CD4-positive, CD25-positive, alpha-beta regulatory T cell (primary cell): Measurements from ENCODE around the gene RBM47. TPM values are rescaled to one million over a fixed set of nuclear protein-coding genes. Genes with fewer than 3 reads are reported as not detected.
"Not testable (repeated sequence)": the region's sequence is repeated elsewhere in the genome, so short reads cannot be mapped to it uniquely, and the experiment has no call there.

Experiments
- ATAC-seq, 2 donors: fragments of 150-1000 bp; cut with Tn5 transposase; one replicate each; pipeline ENCODE4 v1.10.0; 2021; ENCODE audit warnings: low read depth in 2 of 2, moderate number of reproducible peaks in 2 of 2, moderate library complexity in 1 of 2
- DNase-seq, 3 donors: peaks; one replicate each; pipeline versions ENCODE4 v3.0.0 to v3.0.0-alpha.2; 2012 to 2022; ENCODE audit warnings: mixed read lengths in 1 of 3
- H3K27ac ChIP-seq: one replicate; pipeline ENCODE4 v1.7.0; 2013; ENCODE audit warnings: mild to moderate bottlenecking, low read length; ENCODE audit not compliant: insufficient read depth, poor library complexity, severe bottlenecking
- H3K27me3 ChIP-seq: one replicate; pipeline ENCODE4 v1.7.0; 2013; ENCODE audit warnings: low read length; ENCODE audit not compliant: control insufficient read depth, insufficient read depth
- H3K36me3 ChIP-seq: one replicate; pipeline ENCODE4 v1.7.0; 2013; ENCODE audit warnings: mild to moderate bottlenecking, low read length, moderate library complexity; ENCODE audit not compliant: control insufficient read depth, insufficient read depth
- H3K4me1 ChIP-seq: 2 replicates; pipeline ENCODE4 v1.7.0; 2013; ENCODE audit warnings: mild to moderate bottlenecking, low read length; ENCODE audit not compliant: insufficient read depth, control insufficient read depth, poor library complexity, severe bottlenecking
- H3K4me3 ChIP-seq: one replicate; pipeline ENCODE4 v1.7.0; 2013; ENCODE audit warnings: low read depth, mild to moderate bottlenecking, low read length, moderate library complexity
- H3K9me3 ChIP-seq, 2 experiments: 1 replicate in 1 of 2; 2 replicates in 1 of 2; pipeline ENCODE4 v1.7.0; 2013; ENCODE audit warnings: low read length in 2 of 2, mild to moderate bottlenecking in 1 of 2, moderate library complexity in 1 of 2; ENCODE audit not compliant: control insufficient read depth in 2 of 2
- H3K27ac Mint-ChIP-seq, 3 donors: one replicate each; pipeline ENCODE4 v1.8.0; 2020 to 2022; ENCODE audit warnings: mild to moderate bottlenecking in 3 of 3, mixed read lengths in 3 of 3, moderate library complexity in 2 of 3
- H3K27me3 Mint-ChIP-seq: one replicate; pipeline ENCODE4 v1.8.0; 2022; ENCODE audit warnings: mild to moderate bottlenecking, mixed read lengths
- H3K36me3 Mint-ChIP-seq: one replicate; pipeline ENCODE4 v1.8.0; 2020; ENCODE audit warnings: mixed read lengths
- H3K4me1 Mint-ChIP-seq, 4 donors: one replicate each; pipeline ENCODE4 v1.8.0; 2020 to 2022; ENCODE audit warnings: mixed read lengths in 4 of 4, mild to moderate bottlenecking in 1 of 4
- H3K4me3 Mint-ChIP-seq, 4 donors: one replicate each; pipeline ENCODE4 v1.8.0; 2020 to 2022; ENCODE audit warnings: mild to moderate bottlenecking in 4 of 4, mixed read lengths in 4 of 4, moderate library complexity in 3 of 4
- H3K9me3 Mint-ChIP-seq, 7 donors: one replicate each; pipeline ENCODE4 v1.8.0; 2020 to 2022; ENCODE audit warnings: mixed read lengths in 7 of 7, mild to moderate bottlenecking in 3 of 7, moderate library complexity in 2 of 7
- polyA plus RNA-seq, 4 donors: library from polyadenylated mRNA; unstranded; fragments of 300-500 nt; fragmentation: Illumina TruSeq; gene quantifications; one replicate each; pipeline ENCODE4 v1.2.3, GENCODE V29; 2021
- total RNA-seq: library from RNA; stranded (reverse); gene quantifications from one replicate; pipeline ENCODE4 v1.2.3, GENCODE V29; 2022

RBM47 gene
- total and polyA plus RNA-seq, 5 donors from 2014 or later = 0.07 to 1.5 (median 0.15) TPM; not detected in 1

DNA sequence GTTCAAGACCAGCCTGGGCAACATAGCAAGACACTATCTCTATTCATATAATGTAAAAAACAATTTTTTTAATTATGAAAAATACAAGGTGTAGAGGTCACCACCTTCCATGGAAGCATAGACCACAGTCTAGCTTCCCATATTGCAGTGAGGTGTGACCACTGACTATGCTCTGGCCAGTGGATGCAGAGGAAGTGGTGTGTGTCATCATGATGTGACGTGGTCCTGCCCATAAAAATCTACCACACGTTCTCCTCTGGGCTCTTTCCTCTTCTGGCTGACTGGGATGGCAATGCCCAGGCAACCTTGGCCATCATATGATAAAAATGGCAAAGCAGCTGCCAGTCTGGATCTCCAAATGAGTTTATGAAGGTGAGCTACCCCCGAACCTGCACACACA is 65.7 kb downstream of the RBM47 start:
- no peak for ATAC-seq

DNA sequence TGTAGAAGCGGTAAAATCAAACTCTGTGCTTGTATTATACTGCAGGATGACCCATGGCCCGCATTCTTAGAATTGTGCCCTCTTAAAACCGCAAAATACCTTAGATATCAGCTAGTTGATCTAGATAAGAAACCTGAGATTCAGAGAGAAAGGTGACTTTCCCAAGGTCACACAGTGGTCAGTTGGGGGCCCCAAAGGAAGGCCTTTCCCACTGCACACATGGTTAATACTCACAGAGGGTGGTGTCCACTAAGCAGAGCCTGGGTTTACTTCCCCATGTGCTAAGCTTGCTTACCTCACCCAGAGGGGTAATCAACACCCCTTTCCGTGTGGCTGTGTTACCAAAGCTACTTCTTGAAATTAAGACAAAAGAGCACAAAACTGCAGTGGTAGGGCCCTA is 66.3 kb downstream of the RBM47 start:
- no peak overlapping the region for H3K27ac Mint-ChIP-seq
- peaks cover 8% of the 10 kb centered on the region for H3K27me3 Mint-ChIP-seq
- Histone ChIP-seq H3K4me3 (no peak overlapping the region), H3K27me3 (no peaks in the 10 kb centered on the region), H3K9me3 (no peaks in the 10 kb centered on the region), H3K4me1 (no peaks in the 10 kb centered on the region), H3K36me3 (no peaks in the 10 kb centered on the region), H3K27ac (no peak overlapping the region)
- no peaks in the 10 kb centered on the region for H3K36me3 Mint-ChIP-seq
- DNase-seq (no peak), ATAC-seq (no peak)
- no peaks in the 10 kb centered on the region for H3K4me1 Mint-ChIP-seq
- H3K9me3 Mint-ChIP-seq = no peaks in the 10 kb centered on the region
- no peak overlapping the region for H3K4me3 Mint-ChIP-seq

More for the DNA sequence above, 65.7 kb downstream of the RBM47 start:
- peaks cover 0 to under 1% (median 0%) of the 10 kb centered on the region in 7 donors for H3K9me3 Mint-ChIP-seq
- no peaks in the 10 kb centered on the region for H3K36me3 Mint-ChIP-seq
- no peak overlapping the region for H3K4me3 ChIP-seq
- no peaks in the 10 kb centered on the region for H3K4me1 Mint-ChIP-seq
- no peaks in the 10 kb centered on the region for H3K36me3 ChIP-seq
- no peak overlapping the region for H3K4me3 Mint-ChIP-seq
- H3K27me3 Mint-ChIP-seq = peaks cover 12% of the 10 kb centered on the region
- H3K27ac ChIP-seq = no peak overlapping the region
- no peak overlapping the region for H3K27ac Mint-ChIP-seq
- H3K27me3 ChIP-seq = no peaks in the 10 kb centered on the region
- no peak for DNase-seq
- H3K4me1 ChIP-seq = no peaks in the 10 kb centered on the region
- no peaks in the 10 kb centered on the region for H3K9me3 ChIP-seq

DNA sequence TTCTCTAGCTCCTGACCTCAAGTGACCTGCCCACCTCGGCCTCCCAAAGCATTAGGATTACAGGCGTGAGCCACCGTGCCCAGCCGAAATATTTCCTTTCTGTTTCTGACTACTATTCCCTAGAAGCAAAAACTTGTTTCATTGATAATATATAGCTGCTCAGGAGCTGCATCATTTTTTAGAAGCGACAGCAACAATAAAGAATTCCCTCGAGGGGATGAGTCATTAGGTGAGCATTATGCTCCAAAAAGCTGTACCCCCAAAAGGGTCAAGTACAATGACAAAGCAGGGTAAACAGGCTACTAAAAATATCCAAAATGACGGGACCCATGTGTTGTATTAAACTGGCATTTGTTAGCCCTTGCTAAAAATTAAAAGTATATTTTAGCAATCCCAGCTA is 67.0 kb downstream of the RBM47 start:
- DNase-seq (no peak), ATAC-seq (no peak)
- H3K4me1 ChIP-seq = no peaks in the 10 kb centered on the region
- H3K27ac ChIP-seq = no peak overlapping the region
- no peaks in the 10 kb centered on the region for H3K9me3 Mint-ChIP-seq
- no peaks in the 10 kb centered on the region for H3K36me3 ChIP-seq
- H3K4me3 ChIP-seq = no peak overlapping the region
- peaks cover 8% of the 10 kb centered on the region for H3K27me3 Mint-ChIP-seq
- H3K36me3 Mint-ChIP-seq = no peaks in the 10 kb centered on the region
- H3K9me3 ChIP-seq = no peaks in the 10 kb centered on the region
- H3K27ac Mint-ChIP-seq = no peak overlapping the region
- no peaks in the 10 kb centered on the region for H3K4me1 Mint-ChIP-seq
- no peaks in the 10 kb centered on the region for H3K27me3 ChIP-seq
- no peak overlapping the region for H3K4me3 Mint-ChIP-seq

DNA sequence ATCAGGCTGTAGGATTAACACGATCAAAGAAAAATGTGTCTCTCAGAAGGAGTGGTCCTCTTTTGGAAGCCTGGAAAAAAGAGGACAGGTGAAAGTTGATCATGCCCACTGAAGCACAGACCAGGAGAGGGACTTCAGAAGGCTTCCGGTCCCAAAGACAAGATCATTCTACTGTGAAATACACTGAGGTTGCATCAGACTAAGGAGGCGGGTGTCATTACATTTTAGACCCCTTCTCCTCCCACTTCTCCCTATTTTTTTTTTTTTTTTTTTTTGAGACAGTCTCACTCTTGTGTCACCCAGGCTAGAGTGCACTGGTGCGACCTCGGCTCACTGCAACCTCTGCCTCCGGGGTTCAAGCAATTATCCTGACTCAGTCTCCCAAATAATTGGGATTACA is 67.5 kb downstream of the RBM47 start:
- DNase-seq = no peak
- Histone ChIP-seq H3K9me3 (no peaks in the 10 kb centered on the region), H3K27me3 (no peaks in the 10 kb centered on the region), H3K4me3 (no peak overlapping the region), H3K27ac (no peak overlapping the region), H3K4me1 (no peaks in the 10 kb centered on the region), H3K36me3 (no peaks in the 10 kb centered on the region)
- Mint-ChIP-seq H3K9me3 (no peaks in the 10 kb centered on the region), H3K27me3 (peaks cover 8% of the 10 kb centered on the region), H3K27ac (no peak overlapping the region), H3K4me3 (no peak overlapping the region), H3K4me1 (no peaks in the 10 kb centered on the region), H3K36me3 (no peaks in the 10 kb centered on the region)
- ATAC-seq = no peak

DNA sequence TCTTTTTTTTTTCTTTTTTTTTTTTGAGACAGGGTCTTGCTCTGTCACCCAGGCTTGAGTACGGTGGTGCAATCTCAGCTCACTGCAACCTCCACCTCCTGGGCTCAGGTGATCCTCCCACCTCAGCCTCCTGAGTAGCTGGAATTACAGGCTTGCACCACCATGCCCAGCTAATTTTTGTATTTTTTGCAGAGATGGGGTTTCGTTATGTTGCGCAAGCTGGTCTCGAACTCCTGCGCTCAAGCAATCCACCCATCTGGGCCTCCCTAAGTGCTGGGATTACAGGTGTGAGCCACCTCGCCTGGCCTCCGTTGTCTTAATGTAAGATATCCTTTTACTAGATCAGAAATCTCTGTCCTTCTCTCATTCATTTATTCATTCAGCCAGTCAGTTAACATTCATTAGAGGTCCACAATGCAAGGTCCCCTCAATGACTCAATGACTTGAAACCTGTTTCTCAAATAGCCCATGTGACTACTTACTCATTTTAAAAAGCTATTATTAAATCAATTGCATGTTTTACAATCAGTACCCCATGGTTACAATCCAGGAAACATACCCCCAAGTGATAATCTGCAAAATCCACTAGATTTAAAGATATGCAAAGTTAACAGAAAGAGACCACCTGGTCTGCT is 68.0 kb downstream of the RBM47 start:
- not testable (repeated sequence) for H3K4me1 ChIP-seq, H3K27ac ChIP-seq, ATAC-seq, H3K36me3 Mint-ChIP-seq, H3K27me3 ChIP-seq, H3K9me3 Mint-ChIP-seq, H3K27ac Mint-ChIP-seq, H3K4me3 ChIP-seq, H3K27me3 Mint-ChIP-seq, H3K4me3 Mint-ChIP-seq, H3K36me3 ChIP-seq, H3K9me3 ChIP-seq, H3K4me1 Mint-ChIP-seq, DNase-seq

DNA sequence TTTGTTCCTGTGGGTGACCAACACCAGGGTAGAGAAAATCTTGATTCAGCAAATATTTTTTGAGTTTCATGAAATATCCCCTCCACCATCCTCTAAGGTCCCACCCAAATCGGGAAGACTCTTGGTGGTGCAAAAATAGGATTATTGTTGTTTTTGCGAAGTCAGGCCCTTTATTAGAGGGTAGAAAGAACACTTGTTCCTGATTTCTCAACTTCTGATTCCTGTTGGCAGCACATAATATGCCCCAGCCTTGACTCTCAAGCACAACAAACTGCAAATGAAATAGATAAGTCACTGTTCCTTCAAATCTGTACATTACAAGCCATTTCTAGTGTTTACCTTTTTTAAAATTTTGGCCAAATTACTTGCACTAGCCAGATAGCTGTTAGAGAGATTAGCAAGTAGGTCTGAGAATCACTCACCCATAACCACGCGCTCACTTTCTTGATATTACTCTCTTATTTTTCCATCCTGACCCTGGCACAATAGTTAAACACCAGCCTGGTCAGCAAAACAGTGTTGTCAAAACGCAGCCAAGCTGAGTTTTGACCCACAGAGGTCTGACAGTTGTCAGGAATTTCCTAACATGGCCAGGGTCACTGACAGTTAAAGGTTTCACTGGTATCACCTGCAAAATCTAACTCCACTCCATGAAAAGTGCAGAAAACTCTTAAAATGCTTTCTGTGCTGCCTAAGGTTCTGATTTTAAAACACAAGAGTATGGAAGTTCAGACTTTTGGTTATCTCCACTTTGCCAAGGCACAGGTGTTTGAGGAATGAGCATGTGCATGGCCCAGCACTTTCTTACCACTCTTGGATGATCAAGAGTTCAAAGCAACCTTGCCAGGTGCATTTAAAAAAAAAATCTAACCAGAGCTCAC is 69.8 kb downstream of the RBM47 start:
- Mint-ChIP-seq H3K36me3 (no peaks in the 10 kb centered on the region), H3K27ac (no peak overlapping the region), H3K27me3 (peaks cover 13% of the 10 kb centered on the region), H3K4me1 (no peaks in the 10 kb centered on the region), H3K9me3 (peaks cover 0 to under 1% (median 0%) of the 10 kb centered on the region in 7 donors), H3K4me3 (no peak overlapping the region)
- ATAC-seq (no peak), DNase-seq (no peak)
- Histone ChIP-seq H3K27me3 (no peaks in the 10 kb centered on the region), H3K36me3 (no peaks in the 10 kb centered on the region), H3K4me1 (no peaks in the 10 kb centered on the region), H3K9me3 (no peaks in the 10 kb centered on the region), H3K4me3 (no peak overlapping the region), H3K27ac (no peak overlapping the region)

DNA sequence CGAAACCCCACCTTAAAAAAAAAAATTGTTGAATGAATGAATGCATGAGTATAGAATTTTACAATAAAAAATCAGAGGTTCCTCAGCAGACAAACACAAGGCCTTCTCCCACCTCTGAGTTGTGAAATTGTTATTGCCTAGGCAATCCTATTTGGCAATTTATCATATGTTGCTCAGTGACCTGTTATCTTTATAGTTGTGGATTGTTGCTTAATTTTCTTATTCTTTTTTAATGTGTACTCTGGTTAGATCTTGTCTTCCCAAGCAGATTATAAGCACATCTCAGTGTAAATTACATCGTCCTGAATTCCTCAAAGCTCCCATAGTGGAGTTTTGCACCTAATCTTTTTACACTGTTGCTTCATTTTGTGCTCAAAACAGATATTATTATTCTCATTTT is 71.9 kb downstream of the RBM47 start:
- Histone ChIP-seq H3K27me3 (no peaks in the 10 kb centered on the region), H3K36me3 (no peaks in the 10 kb centered on the region), H3K27ac (no peak overlapping the region), H3K4me3 (no peak overlapping the region), H3K9me3 (no peaks in the 10 kb centered on the region), H3K4me1 (no peaks in the 10 kb centered on the region)
- no peaks in the 10 kb centered on the region for H3K36me3 Mint-ChIP-seq
- DNase-seq = no peak
- H3K9me3 Mint-ChIP-seq = peaks cover 0 to 1% (median 0%) of the 10 kb centered on the region in 7 donors
- H3K27me3 Mint-ChIP-seq = peaks cover 13% of the 10 kb centered on the region
- H3K27ac Mint-ChIP-seq = no peak overlapping the region
- H3K4me1 Mint-ChIP-seq = peaks cover 3 to 9% (median 4%) of the 10 kb centered on the region in 4 donors
- no peak overlapping the region for H3K4me3 Mint-ChIP-seq
- ATAC-seq = no peak
